ENCODE measurements around the gene RPUSD1.
"Not testable (repeated sequence)": the region's sequence is repeated elsewhere in the genome, so short reads cannot be mapped to it uniquely, and the experiment has no call there.

RPUSD1 gene

GRCh38 chr16:764184-764750 lies 23.9 kb downstream of the RPUSD1 start:
- DNase-seq, result no peak

GRCh38 chr16:763369-764183 lies 24.6 kb downstream of the RPUSD1 start:
- DNase-seq, result no peak

GRCh38 chr16:762595-763268 lies 25.4 kb downstream of the RPUSD1 start:
- DNase-seq, result no peak

GRCh38 chr16:761625-762513 lies 26.3 kb downstream of the RPUSD1 start:
- DNase-seq, result no peak

GRCh38 chr16:760545-761343 lies 27.4 kb downstream of the RPUSD1 start, which contains the start of gene MSLN:
Gene MSLN, plus strand, starts transcription at chr16:760734. Its CDS starts 1,947 bp downstream, at chr16:762681.
- no peak for DNase-seq

- DNase-seq, result no peak
These were observed 28.1 kb downstream of the RPUSD1 start for GRCh38 chr16:760065-760464.

- no peak for DNase-seq
These were observed 28.9 kb downstream of the RPUSD1 start for GRCh38 chr16:759110-759910.

GRCh38 chr16:756428-756827 lies 31.8 kb downstream of the RPUSD1 start:
- no peak for DNase-seq

DNA sequence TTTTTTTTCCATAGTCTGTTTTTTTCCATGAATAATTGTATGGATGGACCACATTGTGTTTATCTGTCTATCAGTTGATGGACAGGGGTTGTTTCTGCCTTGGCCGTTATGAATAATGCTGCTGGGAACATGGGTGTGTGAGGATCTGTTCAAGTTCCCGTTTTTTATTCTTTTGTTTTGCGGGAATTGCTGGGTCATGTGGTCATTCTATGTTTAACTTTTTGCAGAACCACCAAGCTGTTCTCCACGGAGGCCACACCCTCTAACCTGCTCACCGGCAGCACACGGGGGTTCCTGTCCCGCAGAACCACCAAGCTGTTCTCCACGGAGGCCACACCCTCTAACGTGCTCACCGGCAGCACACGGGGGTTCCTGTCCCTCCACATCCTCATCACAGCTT lies 33.5 kb downstream of the RPUSD1 start:
- DNase-seq, result no peak

GRCh38 chr16:754121-754607 lies 34.0 kb downstream of the RPUSD1 start:
- not testable (repeated sequence) for DNase-seq

- DNase-seq, result no peak
These were observed 36.2 kb downstream of the RPUSD1 start for GRCh38 chr16:752007-752312.

- no peak for DNase-seq
These were observed 36.8 kb downstream of the RPUSD1 start for GRCh38 chr16:751152-752006.

- no peak for DNase-seq
These were observed 37.7 kb downstream of the RPUSD1 start for GRCh38 chr16:750485-750884.

- DNase-seq, result no peak
These were observed 39.2 kb downstream of the RPUSD1 start for GRCh38 chr16:749010-749409.

- no peak for DNase-seq
These were observed 40.0 kb downstream of the RPUSD1 start for GRCh38 chr16:747978-748746.

GRCh38 chr16:746637-747036 lies 41.5 kb downstream of the RPUSD1 start:
- no peak for DNase-seq

GRCh38 chr16:745739-746138 lies 42.4 kb downstream of the RPUSD1 start:
- DNase-seq, result no peak

GRCh38 chr16:743794-744500 lies 44.2 kb downstream of the RPUSD1 start:
- no peak for DNase-seq

- DNase-seq, result not testable (repeated sequence)
These were observed 45.3 kb downstream of the RPUSD1 start for GRCh38 chr16:742894-743293.

Data from stimulated activated CD4-positive, alpha-beta T cell treated with anti-CD3 and anti-CD28 coated beads, Interleukin-4, amount 100 ng/mL, for 1 hour (primary cell).